Measurements from ENCODE around the gene EVI5L.

EVI5L gene

GRCh38 chr19:7867092-7867844 lies 37.2 kb downstream of the EVI5L start:
- TF ChIP-seq CTCF (IDR thresholded peaks at IDR 0.05; ENCODE audit: low read depth, low read length) = no peak
- Histone ChIP-seq H3K4me3 (ENCODE audit: low read depth, low read length) (no peak overlapping the region), H3K27me3 (no peaks in the 10 kb centered on the region), H3K4me1 (peaks cover 3% of the 10 kb centered on the region), H3K9me3 (no peaks in the 10 kb centered on the region), H3K36me3 (no peaks in the 10 kb centered on the region)
- no peak for DNase-seq

- Histone ChIP-seq H3K27me3 (no peaks in the 10 kb centered on the region; the same call in 1 of the 2 replicates), H3K4me1 (peaks cover 3% of the 10 kb centered on the region; the same call in 1 of the 2 replicates), H3K4me3 (ENCODE audit: low read depth, low read length) (no peak overlapping the region), H3K9me3 (no peaks in the 10 kb centered on the region), H3K36me3 (no peaks in the 10 kb centered on the region)
- DNase-seq = no peak
- TF ChIP-seq CTCF (IDR thresholded peaks at IDR 0.05; ENCODE audit: low read depth, low read length) = no peak
Observed at GRCh38 chr19:7868326-7868670, 38.3 kb downstream of the EVI5L start.

GRCh38 chr19:7868671-7869452 lies 38.8 kb downstream of the EVI5L start:
- Histone ChIP-seq H3K27me3 (peaks cover 4% of the 10 kb centered on the region), H3K4me3 (ENCODE audit: low read depth, low read length) (no peak overlapping the region), H3K9me3 (no peaks in the 10 kb centered on the region), H3K4me1 (peaks cover 3% of the 10 kb centered on the region; the same call in 1 of the 2 replicates), H3K36me3 (no peaks in the 10 kb centered on the region)
- no peak for TF ChIP-seq CTCF (IDR thresholded peaks at IDR 0.05; ENCODE audit: low read depth, low read length)
- no peak for DNase-seq

- peaks cover 10% of the 10 kb centered on the region for H3K27me3 ChIP-seq
- H3K9me3 ChIP-seq = no peaks in the 10 kb centered on the region
- TF ChIP-seq CTCF (IDR thresholded peaks at IDR 0.05; ENCODE audit: low read depth, low read length) = no peak
- H3K4me3 ChIP-seq (ENCODE audit: low read depth, low read length) = no peak overlapping the region
- H3K36me3 ChIP-seq = no peaks in the 10 kb centered on the region
- no peak for DNase-seq
- peaks cover 3% of the 10 kb centered on the region; the same call in 1 of the 2 replicates for H3K4me1 ChIP-seq
Observed at GRCh38 chr19:7869453-7869909, 39.5 kb downstream of the EVI5L start.

GRCh38 chr19:7869910-7870511 lies 40.0 kb downstream of the EVI5L start:
- Histone ChIP-seq H3K4me3 (ENCODE audit: low read depth, low read length) (no peak overlapping the region), H3K9me3 (no peaks in the 10 kb centered on the region), H3K36me3 (no peaks in the 10 kb centered on the region), H3K27me3 (peaks cover 11% of the 10 kb centered on the region), H3K4me1 (peaks cover 3% of the 10 kb centered on the region; the same call in 1 of the 2 replicates)
- TF ChIP-seq CTCF (IDR thresholded peaks at IDR 0.05; ENCODE audit: low read depth, low read length) = no peak
- peak; percentile 76 for DNase-seq
